ENCODE measurements around the gene SMYD3.
"Not testable (repeated sequence)": the region's sequence is repeated elsewhere in the genome, so short reads cannot be mapped to it uniquely, and the experiment has no call there.

Gene SMYD3

GRCh38 chr1:246350745-246351144 is 156.3 kb downstream of the SMYD3 start:
- no peaks in the 10 kb centered on the region for H3K4me1 Mint-ChIP-seq (ENCODE audit: low read depth)
- H3K27me3 Mint-ChIP-seq, result no peaks in the 10 kb centered on the region
- H3K27ac Mint-ChIP-seq, result no peak overlapping the region
- H3K4me3 Mint-ChIP-seq, result no peak overlapping the region
- H3K9me3 Mint-ChIP-seq, result peaks cover 6% of the 10 kb centered on the region
- peaks cover 42% of the 10 kb centered on the region for H3K36me3 Mint-ChIP-seq (ENCODE audit: low read depth)

DNA sequence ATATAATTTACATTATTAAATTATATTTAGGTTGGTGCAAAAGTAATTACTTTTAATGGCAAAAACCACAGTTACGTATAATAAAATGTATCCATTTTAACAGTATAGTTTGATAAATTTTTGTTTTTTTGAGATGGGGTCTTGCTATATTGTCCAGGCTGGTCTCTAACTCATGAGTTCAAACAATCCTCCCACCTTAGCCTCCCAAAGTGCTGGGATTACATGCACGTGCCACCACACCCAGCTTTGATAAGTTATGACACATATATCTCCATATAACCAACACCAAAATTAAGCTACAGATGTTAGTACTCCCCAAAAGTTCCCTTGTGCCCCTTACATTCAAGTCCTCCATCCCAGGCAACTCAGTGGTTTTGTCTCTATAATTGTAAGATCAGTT is 163.1 kb downstream of the SMYD3 start:
- Mint-ChIP-seq H3K4me1 (ENCODE audit: low read depth) (peaks cover 16% of the 10 kb centered on the region), H3K27ac (no peak overlapping the region), H3K9me3 (peaks cover 19% of the 10 kb centered on the region), H3K27me3 (no peaks in the 10 kb centered on the region), H3K36me3 (ENCODE audit: low read depth) (peaks cover 55% of the 10 kb centered on the region), H3K4me3 (no peak overlapping the region)

GRCh38 chr1:246343251-246343650 is 163.8 kb downstream of the SMYD3 start:
- no peak overlapping the region for H3K27ac Mint-ChIP-seq
- peaks cover 22% of the 10 kb centered on the region for H3K4me1 Mint-ChIP-seq (ENCODE audit: low read depth)
- H3K36me3 Mint-ChIP-seq (ENCODE audit: low read depth), result peaks cover 53% of the 10 kb centered on the region
- peaks cover 19% of the 10 kb centered on the region for H3K9me3 Mint-ChIP-seq
- H3K27me3 Mint-ChIP-seq, result no peaks in the 10 kb centered on the region
- H3K4me3 Mint-ChIP-seq, result no peak overlapping the region

DNA sequence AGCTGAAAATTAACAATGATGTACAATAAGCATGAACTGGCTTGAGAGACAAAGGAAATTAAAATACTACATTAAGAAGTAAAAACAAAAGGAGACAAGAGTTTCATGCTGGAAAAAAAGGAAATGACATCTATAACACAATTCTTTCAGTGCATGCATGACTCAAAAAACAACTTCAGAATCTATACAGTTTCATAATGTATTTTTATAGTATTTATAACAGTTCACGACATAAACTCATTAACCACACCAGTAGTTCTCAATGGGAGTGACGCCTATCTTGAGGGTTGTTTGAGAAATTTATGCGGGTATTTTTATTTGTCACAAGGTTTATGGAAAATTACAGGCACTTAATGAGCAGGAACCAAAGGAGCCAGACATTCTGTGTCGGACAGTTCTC is 168.5 kb downstream of the SMYD3 start:
- Mint-ChIP-seq H3K27ac (no peak overlapping the region), H3K4me3 (no peak overlapping the region), H3K27me3 (no peaks in the 10 kb centered on the region), H3K36me3 (ENCODE audit: low read depth) (peaks cover 42% of the 10 kb centered on the region), H3K4me1 (ENCODE audit: low read depth) (peaks cover 39% of the 10 kb centered on the region), H3K9me3 (peaks cover 6% of the 10 kb centered on the region)

- H3K4me3 Mint-ChIP-seq, result no peak overlapping the region
- no peak overlapping the region for H3K27ac Mint-ChIP-seq
- peaks cover 42% of the 10 kb centered on the region for H3K36me3 Mint-ChIP-seq (ENCODE audit: low read depth)
- peaks cover 39% of the 10 kb centered on the region for H3K4me1 Mint-ChIP-seq (ENCODE audit: low read depth)
- no peaks in the 10 kb centered on the region for H3K27me3 Mint-ChIP-seq
- peaks cover 2% of the 10 kb centered on the region for H3K9me3 Mint-ChIP-seq
Observed at GRCh38 chr1:246338098-246338497, 169.0 kb downstream of the SMYD3 start.

DNA sequence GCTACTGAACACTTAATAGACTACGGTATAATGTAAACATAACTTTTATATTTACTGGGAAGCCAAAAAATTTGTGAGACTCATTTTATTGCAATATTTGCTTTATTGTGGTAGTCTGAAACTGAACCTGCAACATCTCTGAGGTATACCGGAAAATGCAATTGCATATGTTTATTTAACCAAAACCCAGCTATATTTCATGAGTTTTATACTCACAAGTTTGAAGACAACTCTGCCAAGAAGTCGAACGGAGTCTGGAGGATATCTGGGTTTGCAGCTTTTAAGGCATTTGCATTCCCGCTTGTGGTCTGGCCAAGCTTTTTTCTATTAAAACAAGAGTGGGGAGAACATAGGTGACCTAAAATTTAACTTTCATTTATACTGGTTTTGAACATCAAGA is 171.9 kb downstream of the SMYD3 start:
- Mint-ChIP-seq H3K27ac (no peak overlapping the region), H3K4me3 (no peak overlapping the region), H3K4me1 (ENCODE audit: low read depth) (peaks cover 61% of the 10 kb centered on the region), H3K9me3 (no peaks in the 10 kb centered on the region), H3K27me3 (no peaks in the 10 kb centered on the region), H3K36me3 (ENCODE audit: low read depth) (peaks cover 61% of the 10 kb centered on the region)

DNA sequence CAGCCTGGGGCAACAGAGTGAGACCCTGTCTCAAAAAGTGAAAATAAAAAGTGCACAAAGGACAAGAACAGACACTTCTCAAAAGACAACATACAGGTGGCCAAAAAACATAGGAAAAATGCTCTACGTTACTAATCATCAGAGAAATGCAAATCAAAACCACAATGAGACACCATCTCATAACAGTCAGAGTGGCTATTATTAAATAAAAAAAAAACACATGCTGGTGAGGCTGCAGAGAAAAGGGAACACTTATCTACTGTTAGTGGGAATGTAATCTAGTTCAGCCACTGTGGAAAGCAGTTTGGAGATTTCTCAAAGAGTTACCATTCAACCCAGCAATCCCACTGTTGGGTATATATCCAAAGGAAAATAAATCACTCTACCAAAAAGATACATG is 173.2 kb downstream of the SMYD3 start:
- Mint-ChIP-seq H3K9me3 (peaks cover 4% of the 10 kb centered on the region), H3K4me3 (no peak overlapping the region), H3K36me3 (ENCODE audit: low read depth) (peaks cover 72% of the 10 kb centered on the region), H3K4me1 (ENCODE audit: low read depth) (peaks cover 67% of the 10 kb centered on the region), H3K27me3 (no peaks in the 10 kb centered on the region), H3K27ac (no peak overlapping the region)

- no peak overlapping the region for H3K4me3 Mint-ChIP-seq
- peaks cover 82% of the 10 kb centered on the region for H3K36me3 Mint-ChIP-seq (ENCODE audit: low read depth)
- H3K4me1 Mint-ChIP-seq (ENCODE audit: low read depth), result peaks cover 51% of the 10 kb centered on the region
- H3K27me3 Mint-ChIP-seq, result no peaks in the 10 kb centered on the region
- peaks cover 8% of the 10 kb centered on the region for H3K9me3 Mint-ChIP-seq
- H3K27ac Mint-ChIP-seq, result peak overlapping the region; percentile 53
Observed at GRCh38 chr1:246332078-246332477, 175.0 kb downstream of the SMYD3 start.

- Mint-ChIP-seq H3K27me3 (no peaks in the 10 kb centered on the region), H3K27ac (peak overlapping the region; percentile 72), H3K36me3 (ENCODE audit: low read depth) (peaks cover 73% of the 10 kb centered on the region), H3K4me1 (ENCODE audit: low read depth) (peaks cover 51% of the 10 kb centered on the region), H3K9me3 (peaks cover 8% of the 10 kb centered on the region), H3K4me3 (no peak overlapping the region)
Observed at GRCh38 chr1:246329900-246330299, 177.2 kb downstream of the SMYD3 start.

DNA sequence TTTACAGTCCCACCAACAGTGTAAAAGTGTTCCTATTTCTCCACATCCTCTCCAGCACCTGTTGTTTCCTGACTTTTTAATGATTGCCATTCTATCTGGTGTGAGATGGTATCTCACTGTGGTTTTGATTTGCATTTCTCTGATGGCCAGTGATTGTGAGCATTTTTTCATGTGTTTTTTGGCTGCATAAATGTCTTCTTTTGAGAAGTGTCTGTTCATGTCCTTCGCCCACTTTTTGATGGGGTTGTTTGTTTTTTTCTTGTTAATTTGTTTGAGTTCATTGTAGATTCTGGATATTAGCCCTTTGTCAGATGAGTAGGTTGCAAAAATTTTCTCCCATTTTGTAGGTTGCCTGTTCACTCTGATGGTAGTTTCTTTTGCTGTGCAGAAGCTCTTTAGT is 177.8 kb downstream of the SMYD3 start:
- Mint-ChIP-seq H3K36me3 (ENCODE audit: low read depth) (peaks cover 69% of the 10 kb centered on the region), H3K27ac (peak overlapping the region; percentile 72), H3K4me1 (ENCODE audit: low read depth) (peaks cover 49% of the 10 kb centered on the region)
- not testable (repeated sequence) for H3K27me3 Mint-ChIP-seq, H3K4me3 Mint-ChIP-seq, H3K9me3 Mint-ChIP-seq

DNA sequence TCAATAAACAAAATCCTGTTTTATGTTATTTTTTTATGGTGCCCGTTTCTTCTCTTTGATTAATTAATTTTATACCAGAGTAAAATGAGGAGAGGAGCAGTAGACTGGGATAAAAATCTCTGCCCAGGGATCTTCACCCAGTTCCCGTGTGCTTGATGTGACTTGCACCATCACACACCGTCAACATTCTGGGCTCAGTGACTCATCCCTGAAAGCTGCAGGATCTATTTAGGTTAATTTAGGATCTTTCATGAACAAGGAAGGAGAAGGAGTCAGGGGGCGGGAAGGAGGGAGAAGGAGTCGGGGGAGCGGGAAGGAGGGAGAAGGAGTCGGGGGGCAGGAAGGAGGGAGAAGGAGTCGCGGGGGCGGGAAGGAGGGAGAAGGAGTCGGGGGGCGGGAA is 182.4 kb downstream of the SMYD3 start:
- no peak overlapping the region for H3K4me3 Mint-ChIP-seq
- no peaks in the 10 kb centered on the region for H3K27me3 Mint-ChIP-seq
- peaks cover 6% of the 10 kb centered on the region for H3K4me1 Mint-ChIP-seq (ENCODE audit: low read depth)
- H3K36me3 Mint-ChIP-seq (ENCODE audit: low read depth), result peaks cover 32% of the 10 kb centered on the region
- no peak overlapping the region for H3K27ac Mint-ChIP-seq
- peaks cover 5% of the 10 kb centered on the region for H3K9me3 Mint-ChIP-seq

DNA sequence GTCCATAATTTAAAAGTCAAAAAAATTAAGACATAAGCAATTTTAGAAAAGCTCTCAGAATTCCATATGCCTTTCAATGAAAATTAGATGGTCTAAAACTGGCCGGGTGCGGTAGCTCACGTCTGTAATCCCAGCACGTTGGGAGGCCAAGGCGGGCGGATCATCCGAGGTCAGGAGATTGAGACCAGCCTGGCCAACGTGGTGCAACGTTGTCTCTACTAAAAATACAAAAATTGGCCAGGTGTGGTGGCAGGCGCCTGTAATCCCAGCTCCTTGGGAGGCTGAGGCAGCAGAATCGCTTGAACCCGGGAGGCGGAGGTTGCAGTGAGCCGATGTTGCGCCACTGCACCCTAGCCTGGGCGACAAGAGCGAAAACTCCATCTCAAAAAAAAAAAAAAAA is 183.0 kb downstream of the SMYD3 start:
- not testable (repeated sequence) for H3K27ac Mint-ChIP-seq; H3K4me1 Mint-ChIP-seq (ENCODE audit: low read depth); H3K27me3 Mint-ChIP-seq; H3K9me3 Mint-ChIP-seq; H3K4me3 Mint-ChIP-seq
- peaks cover 31% of the 10 kb centered on the region for H3K36me3 Mint-ChIP-seq (ENCODE audit: low read depth)

- H3K27ac Mint-ChIP-seq, result no peak overlapping the region
- peaks cover 20% of the 10 kb centered on the region for H3K36me3 Mint-ChIP-seq (ENCODE audit: low read depth)
Observed at GRCh38 chr1:246320286-246320685, 186.8 kb downstream of the SMYD3 start.

DNA sequence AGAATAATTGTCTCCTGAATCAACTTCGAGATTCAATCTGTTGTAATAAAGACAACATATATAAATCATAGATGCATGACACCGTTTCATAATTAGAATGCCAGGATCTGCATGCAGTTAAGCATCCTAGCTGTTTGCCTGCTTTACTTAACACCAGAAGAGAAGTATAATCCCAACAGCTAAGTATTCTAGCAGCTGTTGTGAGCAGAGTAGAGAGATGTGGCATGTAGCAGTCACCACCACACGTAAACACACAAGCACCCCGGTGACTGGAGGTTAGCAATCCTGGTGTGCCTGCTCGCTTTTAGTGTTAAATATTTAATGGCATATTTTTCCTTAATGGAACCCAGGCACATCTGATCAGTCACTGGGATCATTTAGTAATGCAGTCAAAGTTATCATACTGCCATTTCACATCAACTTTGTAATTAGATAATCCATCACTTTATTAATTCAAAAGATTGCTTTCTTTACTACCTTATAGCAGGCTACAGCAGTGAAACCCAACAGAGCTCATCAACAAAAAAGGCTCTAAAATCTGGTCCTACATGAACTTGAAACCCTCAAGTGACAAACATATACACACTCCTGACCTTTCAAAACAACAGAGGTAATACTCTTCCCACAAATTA is 187.9 kb downstream of the SMYD3 start:
- H3K4me1 Mint-ChIP-seq (ENCODE audit: low read depth), result peaks cover 4% of the 10 kb centered on the region

More at GRCh38 chr1:246320286-246320685, 186.8 kb downstream of the SMYD3 start:
- Mint-ChIP-seq H3K4me3 (no peak overlapping the region), H3K9me3 (no peaks in the 10 kb centered on the region), H3K27me3 (no peaks in the 10 kb centered on the region), H3K4me1 (ENCODE audit: low read depth) (peaks cover 4% of the 10 kb centered on the region)

DNA sequence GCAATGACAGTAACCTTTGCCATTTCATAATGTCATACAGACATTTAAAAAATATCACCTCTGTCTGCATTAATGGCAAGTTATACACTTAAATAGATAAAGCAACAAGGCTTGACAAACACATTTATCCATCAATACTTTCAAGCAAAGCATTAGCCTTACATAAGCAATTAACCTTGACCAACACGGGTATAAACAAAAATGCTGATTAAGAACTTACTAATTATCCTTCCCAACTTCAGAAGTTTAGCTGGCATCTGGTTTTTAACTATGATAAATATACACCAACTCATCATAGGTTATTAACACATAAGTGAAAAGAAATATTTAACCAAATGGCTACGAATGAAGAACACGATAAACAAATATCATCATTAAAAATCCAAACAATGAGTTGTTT is 188.5 kb downstream of the SMYD3 start:
- Mint-ChIP-seq H3K27me3 (no peaks in the 10 kb centered on the region), H3K9me3 (no peaks in the 10 kb centered on the region), H3K4me1 (ENCODE audit: low read depth) (peaks cover 4% of the 10 kb centered on the region), H3K4me3 (no peak overlapping the region), H3K36me3 (ENCODE audit: low read depth) (peaks cover 15% of the 10 kb centered on the region), H3K27ac (no peak overlapping the region)

More for the DNA sequence above, 187.9 kb downstream of the SMYD3 start:
- Mint-ChIP-seq H3K27ac (no peak overlapping the region), H3K36me3 (ENCODE audit: low read depth) (peaks cover 20% of the 10 kb centered on the region), H3K27me3 (no peaks in the 10 kb centered on the region), H3K9me3 (no peaks in the 10 kb centered on the region), H3K4me3 (no peak overlapping the region)

DNA sequence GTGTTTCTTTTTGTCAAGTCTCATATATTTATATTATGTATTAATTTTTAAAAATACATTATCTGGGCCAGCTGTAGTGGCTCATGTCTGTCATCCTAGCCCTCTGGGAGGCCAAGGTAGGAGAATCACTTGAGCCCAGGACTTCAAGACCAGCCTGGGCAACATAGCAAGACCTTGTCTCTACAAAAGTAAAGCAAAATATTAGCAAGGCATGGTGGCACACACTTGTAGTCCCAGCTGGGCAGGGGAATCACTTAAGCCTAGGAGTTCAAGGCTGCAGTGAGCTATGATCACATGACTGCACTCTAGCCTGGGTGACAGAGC is 189.1 kb downstream of the SMYD3 start:
- Mint-ChIP-seq H3K27me3 (no peaks in the 10 kb centered on the region), H3K36me3 (ENCODE audit: low read depth) (peaks cover 13% of the 10 kb centered on the region), H3K9me3 (no peaks in the 10 kb centered on the region), H3K4me3 (no peak overlapping the region), H3K4me1 (ENCODE audit: low read depth) (peaks cover 4% of the 10 kb centered on the region), H3K27ac (no peak overlapping the region)
